Neutrophil (primary cell): ENCODE measurements around the gene MICAL3.
"Not testable (repeated sequence)": the region's sequence is repeated elsewhere in the genome, so short reads cannot be mapped to it uniquely, and the experiment has no call there.

ENCODE experiments used
- H3K27ac ChIP-seq: fragments of 200-600 bp; sonication (generic); 2 replicates; pipeline ENCODE4 v1.5.1; 2016; ENCODE audit warnings: mild to moderate bottlenecking, moderate library complexity
- H3K27me3 ChIP-seq: fragments of 200-600 bp; sonication (generic); 2 replicates; pipeline ENCODE4 v1.6.0; 2016; ENCODE audit warnings: mild to moderate bottlenecking
- H3K36me3 ChIP-seq: fragments of 200-600 bp; sonication (generic); 2 replicates; pipeline ENCODE4 v1.5.1; 2017
- H3K4me1 ChIP-seq, 2 experiments: fragments of 200-600 bp in 1 of 2; sonication (generic) in 1 of 2; 1 replicate in 1 of 2; 2 replicates in 1 of 2; pipeline versions ENCODE4 v1.5.1 to v1.6.1; 2013 to 2016; ENCODE audit warnings: low read depth in 1 of 2, low read length in 1 of 2, mild to moderate bottlenecking in 1 of 2, moderate library complexity in 1 of 2; ENCODE audit not compliant: control insufficient read depth in 1 of 2, insufficient read depth in 1 of 2
- H3K4me3 ChIP-seq, 2 experiments: fragments of 200-600 bp in 1 of 2; sonication (generic) in 1 of 2; 1 replicate in 1 of 2; 2 replicates in 1 of 2; pipeline ENCODE4 v1.5.1; 2013 to 2016; ENCODE audit warnings: low read depth in 1 of 2, low read length in 1 of 2, mild to moderate bottlenecking in 1 of 2, moderate library complexity in 1 of 2
- H3K9me3 ChIP-seq: fragments of 200-600 bp; sonication (generic); 2 replicates; pipeline ENCODE4 v1.5.1; 2016
- TF ChIP-seq, protein P1 (sequence below): fragments of 200-600 bp; sonication (generic); IDR thresholded peaks from 2 replicates; pipeline ENCODE4 v1.5.1; 2016; ENCODE audit warnings: antibody characterized with exemption

The MICAL3 gene

DNA sequence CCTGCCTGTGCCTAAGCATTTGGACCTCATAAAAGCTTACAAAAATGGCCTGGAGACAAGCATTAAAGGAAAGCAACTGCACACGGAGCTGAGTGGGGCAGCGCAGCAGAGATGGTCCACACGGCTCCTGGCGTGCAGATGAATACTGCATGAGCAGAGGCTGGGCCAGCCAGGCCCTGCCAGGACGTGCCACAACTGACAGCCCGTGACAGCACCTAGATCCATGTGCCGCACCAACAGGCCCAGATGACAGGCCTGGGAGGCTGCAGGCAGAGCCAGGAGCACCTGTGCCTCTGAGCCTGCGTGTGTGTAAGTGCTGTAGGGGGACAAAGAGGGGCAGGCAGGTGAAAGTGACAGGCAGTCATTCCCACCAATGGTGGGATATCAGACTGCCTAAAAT, 33.4 kb downstream of the MICAL3 start:
- Histone ChIP-seq H3K27me3 (no peaks in the 10 kb centered on the region), H3K27ac (no peak overlapping the region), H3K4me3 (no peak overlapping the region), H3K9me3 (no peaks in the 10 kb centered on the region), H3K36me3 (no peaks in the 10 kb centered on the region), H3K4me1 (peaks cover 0 to 8% of the 10 kb centered on the region in 2 experiments)
- TF ChIP-seq, protein P1, sequence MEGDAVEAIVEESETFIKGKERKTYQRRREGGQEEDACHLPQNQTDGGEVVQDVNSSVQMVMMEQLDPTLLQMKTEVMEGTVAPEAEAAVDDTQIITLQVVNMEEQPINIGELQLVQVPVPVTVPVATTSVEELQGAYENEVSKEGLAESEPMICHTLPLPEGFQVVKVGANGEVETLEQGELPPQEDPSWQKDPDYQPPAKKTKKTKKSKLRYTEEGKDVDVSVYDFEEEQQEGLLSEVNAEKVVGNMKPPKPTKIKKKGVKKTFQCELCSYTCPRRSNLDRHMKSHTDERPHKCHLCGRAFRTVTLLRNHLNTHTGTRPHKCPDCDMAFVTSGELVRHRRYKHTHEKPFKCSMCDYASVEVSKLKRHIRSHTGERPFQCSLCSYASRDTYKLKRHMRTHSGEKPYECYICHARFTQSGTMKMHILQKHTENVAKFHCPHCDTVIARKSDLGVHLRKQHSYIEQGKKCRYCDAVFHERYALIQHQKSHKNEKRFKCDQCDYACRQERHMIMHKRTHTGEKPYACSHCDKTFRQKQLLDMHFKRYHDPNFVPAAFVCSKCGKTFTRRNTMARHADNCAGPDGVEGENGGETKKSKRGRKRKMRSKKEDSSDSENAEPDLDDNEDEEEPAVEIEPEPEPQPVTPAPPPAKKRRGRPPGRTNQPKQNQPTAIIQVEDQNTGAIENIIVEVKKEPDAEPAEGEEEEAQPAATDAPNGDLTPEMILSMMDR = no peak

DNA sequence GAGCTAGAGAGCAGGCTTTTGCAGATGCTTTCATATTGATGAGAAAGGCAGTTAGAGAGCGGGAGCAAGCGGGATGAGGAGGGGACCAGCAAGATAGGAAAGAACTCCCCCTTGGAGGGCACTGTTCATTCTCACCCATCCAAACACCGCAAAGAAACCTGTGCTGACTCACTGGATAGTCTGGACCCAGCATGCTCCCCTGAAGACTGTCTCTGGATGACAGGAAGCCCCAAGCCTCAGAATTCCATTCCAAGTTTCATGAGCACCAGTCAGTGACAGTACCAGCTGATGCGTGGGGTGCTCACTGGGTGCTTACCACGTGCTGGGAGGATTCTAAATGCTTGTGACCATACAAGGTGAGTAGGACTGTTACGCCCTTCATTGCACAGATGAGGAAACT, 34.2 kb downstream of the MICAL3 start:
- TF ChIP-seq, protein P1 = no peak
- Histone ChIP-seq H3K27ac (no peak overlapping the region), H3K27me3 (no peaks in the 10 kb centered on the region), H3K4me1 (peaks cover 0 to 8% of the 10 kb centered on the region in 2 experiments), H3K9me3 (no peaks in the 10 kb centered on the region), H3K4me3 (no peak overlapping the region), H3K36me3 (no peaks in the 10 kb centered on the region)

DNA sequence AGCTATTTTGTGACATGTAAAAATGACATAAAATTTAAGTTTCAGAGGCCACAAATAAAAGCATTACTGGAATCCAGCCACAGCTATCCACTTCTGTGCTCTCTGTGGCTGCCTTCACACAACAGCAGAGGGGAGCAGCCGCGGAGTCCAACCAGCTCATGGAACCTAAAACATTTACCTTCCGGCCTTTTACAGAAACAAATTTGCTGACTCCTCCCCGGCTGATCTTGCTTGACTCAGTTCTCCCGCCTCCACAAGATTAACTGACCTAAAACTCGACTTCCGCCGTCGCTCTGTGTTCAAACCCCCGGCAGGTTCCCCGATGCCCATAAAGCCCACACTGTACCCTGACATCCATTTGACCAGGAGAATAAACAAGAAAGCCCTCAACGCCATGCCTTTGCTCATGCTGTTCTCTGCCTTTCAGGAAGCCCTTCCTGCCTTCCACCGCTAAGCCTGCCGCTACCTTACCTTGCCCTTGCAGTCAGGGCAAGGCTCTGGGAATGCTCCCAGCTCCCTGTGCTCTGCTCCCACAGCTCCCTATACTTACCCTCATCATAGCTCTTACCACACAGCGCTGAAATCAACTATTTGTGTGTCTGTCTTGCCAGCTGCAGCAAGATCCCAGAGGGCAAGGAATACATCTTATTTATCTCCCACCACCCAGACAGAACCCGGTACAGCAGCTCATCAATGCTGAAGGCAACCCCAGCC, 35.4 kb downstream of the MICAL3 start:
- H3K4me3 ChIP-seq = no peak overlapping the region
- no peaks in the 10 kb centered on the region for H3K9me3 ChIP-seq
- no peaks in the 10 kb centered on the region for H3K27me3 ChIP-seq
- H3K27ac ChIP-seq = no peak overlapping the region
- TF ChIP-seq, protein P1 = no peak
- peaks cover 0 to 8% of the 10 kb centered on the region in 2 experiments for H3K4me1 ChIP-seq
- no peaks in the 10 kb centered on the region for H3K36me3 ChIP-seq

DNA sequence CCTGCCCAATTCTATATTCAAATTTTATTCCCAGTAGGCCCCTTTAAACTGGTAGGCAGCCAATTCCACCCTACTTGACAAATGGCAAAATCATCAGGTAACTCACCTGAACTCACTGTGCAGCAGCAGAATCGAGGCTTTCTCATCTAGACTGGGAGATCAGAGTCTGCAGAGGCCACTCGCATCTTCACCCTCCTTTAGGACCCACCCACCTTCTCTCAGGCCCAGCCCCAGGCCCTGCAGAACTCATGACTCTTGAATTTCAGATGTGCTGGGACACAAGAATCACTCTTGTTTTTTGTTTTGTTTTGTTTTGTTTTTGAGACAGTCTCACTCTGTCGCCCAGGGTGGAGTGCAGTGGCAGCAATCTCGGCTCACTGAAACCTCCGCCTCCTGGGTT, 38.8 kb downstream of the MICAL3 start:
- TF ChIP-seq, protein P1 = no peak
- Histone ChIP-seq H3K4me3 (no peak overlapping the region), H3K27ac (no peak overlapping the region), H3K27me3 (no peaks in the 10 kb centered on the region), H3K9me3 (no peaks in the 10 kb centered on the region), H3K36me3 (no peaks in the 10 kb centered on the region), H3K4me1 (peaks cover 3% of the 10 kb centered on the region in 2 experiments)

DNA sequence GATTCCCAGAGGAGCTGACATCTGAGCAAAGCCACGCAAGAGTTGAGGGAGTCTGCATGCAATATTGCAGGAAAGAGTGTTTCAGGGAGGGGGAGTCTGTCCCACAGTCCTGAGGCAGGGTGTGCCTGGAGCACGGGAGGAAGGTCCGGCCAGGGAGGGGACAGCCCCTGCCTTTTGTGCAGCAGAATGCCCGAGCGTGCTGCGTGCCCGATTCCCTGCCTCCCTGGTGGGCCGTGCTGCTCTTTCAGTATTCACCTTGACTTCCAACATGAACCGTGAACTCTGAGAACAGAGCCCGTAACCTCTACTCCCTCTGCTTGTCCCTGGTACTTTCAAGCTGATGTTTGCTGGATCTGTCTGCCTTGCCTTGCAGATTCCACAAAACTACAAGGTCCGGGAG, 39.3 kb downstream of the MICAL3 start:
- H3K4me3 ChIP-seq, H3K9me3 ChIP-seq, H3K36me3 ChIP-seq, H3K27ac ChIP-seq, H3K4me1 ChIP-seq, H3K27me3 ChIP-seq: not testable (repeated sequence)

DNA sequence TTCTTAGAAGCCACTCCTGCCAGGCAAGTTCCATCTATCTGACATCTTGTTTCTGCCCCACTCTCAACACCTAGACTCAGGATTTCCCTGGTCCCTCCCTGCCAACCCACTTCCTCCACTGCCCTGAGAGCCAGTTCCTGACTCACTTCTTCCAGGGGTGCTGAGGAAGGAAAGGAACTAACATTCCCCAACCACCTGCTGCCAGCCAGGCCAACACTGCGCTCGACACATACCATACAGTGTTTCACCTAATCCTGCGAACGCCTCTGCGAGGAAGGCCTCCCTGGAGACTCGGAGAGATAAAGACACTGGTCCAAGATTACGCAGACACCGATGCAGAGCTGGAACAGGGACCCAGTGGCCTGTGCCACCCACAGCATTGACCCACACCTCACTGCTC, 40.2 kb downstream of the MICAL3 start:
- H3K4me3 ChIP-seq = no peak overlapping the region
- no peaks in the 10 kb centered on the region for H3K9me3 ChIP-seq
- no peak overlapping the region for H3K27ac ChIP-seq
- no peaks in the 10 kb centered on the region for H3K36me3 ChIP-seq
- TF ChIP-seq, protein P1 = no peak
- peaks cover 15% of the 10 kb centered on the region in 2 experiments for H3K4me1 ChIP-seq
- H3K27me3 ChIP-seq = no peaks in the 10 kb centered on the region
